Measurements from ENCODE around the gene MATR3.

MATR3 gene

DNA sequence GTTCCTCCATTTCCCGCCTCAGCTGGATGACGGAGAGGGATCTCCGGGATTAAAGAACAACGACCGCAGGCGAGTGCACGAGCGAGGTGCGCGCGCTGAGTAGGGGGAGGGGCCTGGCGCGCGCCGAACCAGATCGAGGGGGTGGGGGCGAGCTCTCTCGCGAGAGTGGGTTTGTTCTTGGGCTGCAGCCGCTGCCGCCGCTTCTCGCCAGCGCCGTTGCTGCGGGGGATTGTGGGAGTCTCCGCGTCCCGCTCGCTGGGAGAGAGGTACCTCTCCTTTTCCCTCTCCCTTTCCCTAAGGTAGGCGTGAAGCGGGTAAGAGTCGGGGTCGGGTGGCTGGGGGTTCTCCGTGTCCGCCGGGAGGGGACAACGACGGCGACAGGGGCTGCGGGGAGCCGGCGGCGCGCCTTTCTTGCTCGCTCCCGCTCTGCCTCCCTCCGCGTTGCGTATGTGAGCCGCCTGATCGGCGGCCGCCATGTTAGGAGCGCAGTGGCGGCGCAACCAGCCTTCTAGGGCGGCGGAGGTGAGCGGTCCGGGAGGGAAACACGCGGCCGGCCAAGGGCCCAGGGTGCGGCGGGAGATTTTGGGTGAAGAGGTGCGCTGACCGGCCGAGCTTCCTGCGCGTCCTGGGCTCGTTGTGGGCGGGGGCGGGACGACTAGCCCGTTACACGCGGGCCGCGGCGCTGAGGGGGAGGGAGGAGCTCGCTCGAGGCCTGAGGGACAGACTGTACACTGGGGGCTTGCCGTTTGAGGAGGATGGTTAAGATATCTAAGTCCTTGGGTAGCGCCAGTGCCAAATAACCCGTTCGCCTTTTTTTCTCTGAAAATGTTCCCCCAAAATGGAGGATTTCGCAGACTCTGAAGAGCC lies at the start of gene MATR3:
TSS of gene MATR3 (plus strand) at position 234 of the 867 bp plus-strand sequence. CDS start 13,676 bp downstream, outside the sequence.
- no peak for TF ChIP-seq CTCF (IDR thresholded peaks at IDR 0.05; ENCODE audit: borderline replicate concordance, insufficient read depth, low read depth, low read length)
- H3K4me3 ChIP-seq (ENCODE audit: low read depth, low read length): peak within 1 kb of the TSS; percentile 88

GRCh38 chr5:139245637-139246339 lies 47.8 kb upstream of the MATR3 start:
- TF ChIP-seq CTCF (IDR thresholded peaks at IDR 0.05; ENCODE audit: borderline replicate concordance, insufficient read depth, low read depth, low read length): no peak
- peak overlapping the region; percentile 11 for H3K4me3 ChIP-seq (ENCODE audit: low read depth, low read length)

DNA sequence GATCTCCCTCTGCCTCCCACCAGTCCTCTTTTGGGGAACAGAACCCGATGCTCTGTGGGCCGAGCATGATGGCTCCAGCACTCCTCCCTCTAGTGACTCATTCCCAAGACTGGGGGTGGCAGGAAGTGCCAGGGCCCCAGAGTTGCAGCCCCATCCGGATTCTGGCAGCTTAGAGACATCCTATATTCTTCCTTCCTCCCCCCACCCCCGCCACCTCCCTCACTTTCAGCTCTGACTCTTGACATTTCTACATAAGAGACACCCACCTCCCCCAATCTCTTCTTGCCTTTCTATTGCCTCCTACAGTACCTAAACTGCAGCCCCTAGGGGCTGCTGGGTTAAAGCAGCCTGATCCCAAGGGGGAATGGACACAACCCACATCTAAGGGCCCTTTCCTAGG lies 47.1 kb upstream of the MATR3 start:
- peak overlapping the region; percentile 11 for H3K4me3 ChIP-seq (ENCODE audit: low read depth, low read length)

DNA sequence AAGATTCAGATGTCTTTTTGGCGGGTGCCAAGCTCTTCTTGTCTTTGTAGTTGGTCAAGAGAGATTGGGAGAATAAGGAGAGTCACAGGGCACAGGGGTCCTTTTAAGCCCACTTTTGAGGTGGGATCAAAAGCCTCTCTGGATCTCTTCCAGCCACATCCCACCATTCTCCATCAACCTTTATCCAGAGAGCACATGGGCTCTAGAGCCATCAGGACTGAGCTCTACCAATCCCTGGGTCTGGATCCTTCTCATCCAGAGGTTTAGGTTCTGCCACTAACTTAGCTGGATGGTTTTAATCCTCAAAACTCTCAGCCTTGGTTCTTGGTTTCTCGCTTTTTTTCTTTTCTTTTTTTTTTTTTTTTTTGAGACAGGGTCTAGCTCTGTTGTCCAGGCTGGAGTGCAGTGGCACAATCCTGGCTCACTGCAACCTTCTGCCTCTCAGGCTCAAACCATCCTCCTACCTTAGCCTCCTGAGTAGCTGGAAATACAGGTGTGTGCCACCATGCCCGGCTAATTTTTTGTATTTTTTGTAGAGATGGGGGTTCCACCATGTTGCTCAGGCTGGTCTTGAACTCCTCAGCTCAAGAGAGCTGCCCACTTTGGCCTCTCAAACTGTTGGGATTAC lies 44.6 kb upstream of the MATR3 start:
- no peak overlapping the region for H3K4me3 ChIP-seq (ENCODE audit: low read depth, low read length)
- TF ChIP-seq CTCF (IDR thresholded peaks at IDR 0.05; ENCODE audit: borderline replicate concordance, insufficient read depth, low read depth, low read length): no peak

More for the DNA sequence above, 47.1 kb upstream of the MATR3 start:
- TF ChIP-seq CTCF (IDR thresholded peaks at IDR 0.05; ENCODE audit: borderline replicate concordance, insufficient read depth, low read depth, low read length): no peak

- no peak overlapping the region for H3K4me3 ChIP-seq (ENCODE audit: low read depth, low read length)
- peak; percentile 66 for TF ChIP-seq CTCF (IDR thresholded peaks at IDR 0.05; ENCODE audit: borderline replicate concordance, insufficient read depth, low read depth, low read length)
Measured at GRCh38 chr5:139251281-139251687, 42.3 kb upstream of the MATR3 start.

GRCh38 chr5:139251695-139252288 lies 41.7 kb upstream of the MATR3 start:
- no peak for TF ChIP-seq CTCF (IDR thresholded peaks at IDR 0.05; ENCODE audit: borderline replicate concordance, insufficient read depth, low read depth, low read length)
- no peak overlapping the region for H3K4me3 ChIP-seq (ENCODE audit: low read depth, low read length)
